HepG2 (cell line): ENCODE results near the gene NAV2. TPM values are rescaled to one million over a fixed set of nuclear protein-coding genes. Genes with fewer than 3 reads are reported as not detected.

Experiments
- ATAC-seq: fragments of 200-7000 bp; cut with Tn5 transposase; 3 replicates; pipeline ENCODE4 v1.9.1; 2020; ENCODE audit warnings: mild to moderate bottlenecking, moderate library complexity
- BruUV-seq: library from RNA; stranded (reverse); fragments of 400-500 nt; replicated peaks from 2 replicates; lab custom pipeline; 2021; lab: Mats Ljungman, UMichigan
- CTCF ChIA-PET: fragments of 300-600 bp; formaldehyde crosslinking; extraction: SDS; loops from one replicate; lab custom pipeline; 2021; ENCODE audit warnings: low total read pairs, inconsistent platforms, low intra/inter-chr PET ratio; lab: Yijun Ruan, JAX
- POLR2A ChIA-PET: fragments of 350-600 bp; sonication (Branson Sonifier 250); formaldehyde crosslinking; loops from one replicate; lab custom pipeline; 2020; ENCODE audit warnings: antibody characterized with exemption, inconsistent platforms; lab: Yijun Ruan, JAX
- DNase-seq: peaks from one replicate; pipeline ENCODE4 v3.0.0-alpha.2; 2015; ENCODE audit warnings: low spot score
- FAIRE-seq: peaks from 3 replicates; lab custom pipeline; 2011; peaks lifted over from hg19 to GRCh38; lab: Jason Lieb, UNC
- H2AFZ ChIP-seq: one replicate; pipeline ENCODE4 v1.6.1; 2011; ENCODE audit warnings: low read length, inconsistent platforms
- H3K27ac ChIP-seq: fragments of 300-600 bp; 3 replicates; pipeline ENCODE4 v1.8.0; 2011; ENCODE audit warnings: mixed run types, mild to moderate bottlenecking, mixed read lengths, low read length, inconsistent platforms; ENCODE audit not compliant: insufficient read depth; ENCODE audit errors: extremely low read length
- H3K27me3 ChIP-seq, 2 experiments: fragments of 200-600 bp in 1 of 2; 2 replicates in 1 of 2; 3 replicates in 1 of 2; pipeline versions ENCODE4 v1.6.0 to v1.8.0; 2011; ENCODE audit warnings: low read length in 2 of 2, mild to moderate bottlenecking in 2 of 2, moderate library complexity in 2 of 2, inconsistent platforms in 1 of 2; ENCODE audit not compliant: insufficient read depth in 2 of 2, control insufficient read depth in 1 of 2
- H3K36me3 ChIP-seq, 2 experiments: fragments of 200-600 bp in 1 of 2; replicated peaks in 1 of 2; 2 replicates in 1 of 2; 3 replicates in 1 of 2; pipeline versions ENCODE4 v1.5.1 to v1.8.0; 2011; ENCODE audit warnings: low read length in 2 of 2, inconsistent platforms in 1 of 2; ENCODE audit not compliant: insufficient read depth in 2 of 2, control insufficient read depth in 1 of 2
- H3K4me1 ChIP-seq: 2 replicates; pipeline ENCODE4 v1.5.1; 2012; ENCODE audit warnings: low read length, inconsistent platforms; ENCODE audit not compliant: insufficient read depth
- H3K4me2 ChIP-seq: 2 replicates; pipeline ENCODE4 v1.6.0; 2011; ENCODE audit warnings: low read depth, low read length, inconsistent platforms
- H3K4me3 ChIP-seq, 3 experiments: fragments of 200-600 bp in 1 of 3; sonication (generic), shearing (Covaris generic) in 1 of 3; replicated peaks in 1 of 3; 2 replicates each; pipeline ENCODE4 v1.5.1; 2011 to 2016; ENCODE audit warnings: low read length in 3 of 3, inconsistent platforms in 2 of 3, low read depth in 2 of 3, mild to moderate bottlenecking in 2 of 3, control low read depth in 1 of 3, mixed read lengths in 1 of 3; ENCODE audit not compliant: insufficient read depth in 1 of 3
- H3K79me2 ChIP-seq: one replicate; pipeline ENCODE4 v1.6.1; 2011; ENCODE audit warnings: low read length, inconsistent platforms; ENCODE audit not compliant: insufficient read depth
- H3K9ac ChIP-seq: 2 replicates; pipeline ENCODE4 v1.6.0; 2011; ENCODE audit warnings: mild to moderate bottlenecking, low read depth, low read length, inconsistent platforms; ENCODE audit not compliant: insufficient read depth
- H3K9me3 ChIP-seq: 2 replicates; pipeline ENCODE4 v1.5.1; 2012; ENCODE audit warnings: mild to moderate bottlenecking, low read length
- H4K20me1 ChIP-seq: 2 replicates; pipeline ENCODE4 v1.6.0; 2011; ENCODE audit warnings: inconsistent platforms, mild to moderate bottlenecking, low read length, moderate library complexity; ENCODE audit not compliant: insufficient read depth
- AGO2 ChIP-seq: fragments of 200-400 bp; formaldehyde crosslinking; optimal IDR thresholded peaks from 2 replicates; pipeline ENCODE3; 2017; ENCODE audit warnings: mild to moderate bottlenecking, low read depth, low read length, moderate library complexity
- ATF7-NPFF ChIP-seq: sonication (generic); formaldehyde crosslinking; IDR thresholded peaks from 2 replicates; pipeline ENCODE4 v1.8.1; 2023; ENCODE audit warnings: mild to moderate bottlenecking, low read depth, missing genetic modification reagents, moderate library complexity
- EP300 ChIP-seq, 3 experiments: sonication (generic) in 1 of 3; formaldehyde crosslinking in 1 of 3; IDR thresholded peaks; 2 replicates each; pipeline versions ENCODE4 v1.5.1 to v1.6.1; 2011 to 2020; ENCODE audit warnings: low read depth in 2 of 3, low read length in 2 of 3, borderline replicate concordance in 1 of 3, improper control_type of control experiment in 1 of 3, mild to moderate bottlenecking in 1 of 3, missing genetic modification reagents in 1 of 3, moderate library complexity in 1 of 3
- FOXM1 ChIP-seq: sonication (generic); formaldehyde crosslinking; IDR thresholded peaks from 2 replicates; pipeline ENCODE4 v1.5.0; 2020; ENCODE audit warnings: missing genetic modification reagents
- GABPA ChIP-seq, 2 experiments: IDR thresholded peaks; 2 replicates each; pipeline ENCODE4 v1.6.1; 2011 to 2016; ENCODE audit warnings: low read depth in 2 of 2, low read length in 1 of 2, missing biosample characterization in 1 of 2, missing genetic modification characterization in 1 of 2
- HDAC2 ChIP-seq: sonication (generic); formaldehyde crosslinking; IDR thresholded peaks from 2 replicates; pipeline ENCODE4 v1.4.0; 2020; ENCODE audit warnings: missing genetic modification reagents
- HNF4G ChIP-seq, 2 experiments: sonication (generic) in 1 of 2; formaldehyde crosslinking in 1 of 2; IDR thresholded peaks; 2 replicates each; pipeline versions ENCODE4 v1.4.0 to v1.6.1; 2011 to 2020; ENCODE audit warnings: borderline replicate concordance in 2 of 2, low read depth in 2 of 2, mild to moderate bottlenecking in 2 of 2, low read length in 1 of 2, missing genetic modification reagents in 1 of 2, moderate library complexity in 1 of 2
- HOXA5 ChIP-seq: sonication (generic); formaldehyde crosslinking; IDR thresholded peaks from 2 replicates; pipeline ENCODE4 v1.4.0; 2020; ENCODE audit warnings: missing genetic modification reagents
- KMT2B ChIP-seq: IDR thresholded peaks from 2 replicates; pipeline ENCODE4 v1.6.1; 2016; ENCODE audit warnings: missing genetic modification reagents, missing compliant biosample characterization
- PRDM15 ChIP-seq: sonication (generic); formaldehyde crosslinking; IDR thresholded peaks from 2 replicates; pipeline ENCODE4 v1.4.0; 2020; ENCODE audit warnings: missing genetic modification reagents
- SAP130 ChIP-seq: IDR thresholded peaks from 2 replicates; pipeline ENCODE4 v1.6.1; 2016; ENCODE audit warnings: low read depth
- SIN3B ChIP-seq: fragments of 150-350 bp; IDR thresholded peaks from 2 replicates; pipeline ENCODE4 v1.6.1; 2014; ENCODE audit warnings: low read length
- TFDP2 ChIP-seq: sonication (generic); formaldehyde crosslinking; IDR thresholded peaks from 2 replicates; pipeline ENCODE4 v1.4.0; 2020; ENCODE audit warnings: missing genetic modification reagents
- ZNF616 ChIP-seq: sonication (generic); formaldehyde crosslinking; IDR thresholded peaks from 2 replicates; pipeline ENCODE4 v1.5.0; 2020; ENCODE audit warnings: low read depth, mild to moderate bottlenecking, missing genetic modification reagents
- ZNF879 ChIP-seq: sonication (generic); formaldehyde crosslinking; IDR thresholded peaks from 2 replicates; pipeline ENCODE4 v1.8.1; 2023; ENCODE audit warnings: missing genetic modification reagents
- WGBS: methylation state at CpG from one replicate; pipeline ENCODE4 v1.1.6; 2017; ENCODE audit warnings: low lambda C conversion rate; 5-methylcytosine and 5-hydroxymethylcytosine counted together
- in situ Hi-C: cut with HindIII; loops from 2 replicates; pipeline ENCODE4 v1.10.0; 2017; ENCODE audit warnings: low pct_unique_long_range_greater_than_20kb; ENCODE audit not compliant: extremely low pct_ligation_motif_present
- intact Hi-C: fragments of 100-400 bp; cut with micrococcal nuclease; formaldehyde crosslinking; loops from one replicate; pipeline ENCODE4 v1.10.0; 2022; ENCODE audit not compliant: unreplicated experiment
- polyA plus RNA-seq, 8 experiments: library from polyadenylated mRNA; depleted of rRNA in 3 of 8; stranded (reverse) in 7 of 8; unstranded in 1 of 8; fragments of >200 nt; fragmentation: Illumina TruSeq in 4 of 8; extraction: Trizol in 4 of 8; gene quantifications; 2 replicates each; pipeline versions ENCODE4 v1.2.1 to v1.2.3, GENCODE V29; 2011 to 2016; ENCODE audit warnings: low read depth in 4 of 8, missing spikeins in 1 of 8, mixed read lengths in 1 of 8; ENCODE audit not compliant: insufficient read depth in 1 of 8
- total RNA-seq, 5 experiments: library from RNA; depleted of rRNA; stranded (reverse); fragments of >200 nt; fragmentation: Illumina TruSeq; extraction: Trizol; gene quantifications; 2 replicates each; pipeline ENCODE4 v1.2.3, GENCODE V29; 2016; ENCODE audit warnings: low read depth in 1 of 5
- TF ChIP-seq, protein P1 (sequence below): sonication (generic); formaldehyde crosslinking; conservative IDR thresholded peaks from 2 replicates; pipeline ENCODE4 v1.8.0; 2022; ENCODE audit warnings: missing genetic modification reagents
- TF ChIP-seq, protein P2 (sequence below): IDR thresholded peaks from 2 replicates; pipeline ENCODE4 v1.6.1; 2012; ENCODE audit warnings: inconsistent platforms

Gene NAV2
- total and polyA plus RNA-seq, 2 of the 13 experiments (the other 11 are each of a cell fraction or from before 2014, with no cell fraction given) = 9.3 to 34.6 TPM

DNA sequence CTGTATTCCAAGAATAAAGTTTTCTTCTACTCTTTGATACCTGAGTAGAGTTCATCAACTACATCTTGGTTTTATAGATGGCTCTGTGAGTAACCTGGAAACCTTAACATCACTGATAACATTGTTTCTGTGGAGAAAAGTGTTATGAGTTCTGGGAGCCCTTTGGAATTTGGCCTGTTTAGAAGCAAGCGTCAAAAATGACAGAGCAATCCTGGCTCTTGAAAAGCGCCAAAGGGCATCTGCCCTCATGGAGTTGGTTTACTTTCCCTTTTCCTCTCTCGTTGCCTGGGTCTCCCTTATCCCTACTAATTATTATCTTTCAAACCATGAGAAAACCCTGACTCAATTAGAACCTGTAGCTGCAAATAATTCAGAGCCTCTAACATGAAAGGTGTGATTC lies 307.6 kb downstream of the NAV2 start:
- WGBS = 4% methylated on average over 3 of the region's 3 CpGs
- BruUV-seq = no TSS peak
- in situ Hi-C loops = no loop called here
- DNase-seq = peak; percentile 65
- Histone ChIP-seq H3K4me3 (peak overlapping the region in 2 of 3 experiments; percentile 37 to 80; a peak in 2 of 6 replicates), H3K27me3 (no peaks in the 10 kb centered on the region; a peak in 1 of 5 replicates), H3K9me3 (no peaks in the 10 kb centered on the region), H3K4me1 (peaks cover 89% of the 10 kb centered on the region), H3K79me2 (peaks cover 43% of the 10 kb centered on the region), H4K20me1 (no peaks in the 10 kb centered on the region), H2AFZ (no peak overlapping the region), H3K36me3 (no peaks in the 10 kb centered on the region), H3K27ac (peak overlapping the region; percentile 76), H3K4me2 (peak overlapping the region; percentile 82), H3K9ac (peak overlapping the region; percentile 33; the same call in 1 of the 2 replicates)
- peak; percentile 64 for FAIRE-seq
- intact Hi-C loops = loop anchor here (5.0 kb wide), 2 partner anchors 67 to 108 kb away; no protein-coding TSS in a partner anchor
- ATAC-seq = peak; percentile 45
- ChIA-PET CTCF (no interaction called here), POLR2A (interaction anchor here (2.8 to 6.9 kb wide), 6 partner anchors 7 to 41 kb away, joined by 8 to 65 read pairs (median 48); no protein-coding TSS in a partner anchor)
- TF ChIP-seq ZNF616 (CRISPR knock-in tag) (no peak), HDAC2 (CRISPR knock-in tag) (peak; percentile 33; the same call in 1 of the 2 replicates), FOXM1 (no peak), KMT2B (CRISPR knock-in tag) (no peak), ZNF879 (CRISPR knock-in tag) (no peak), HOXA5 (CRISPR knock-in tag) (no peak), EP300 (IDR thresholded peaks at IDR 0.05; ENCODE audit: low read depth in 2 of 2, low read length in 2 of 2) (peak in 1 of 2 experiments; percentile 46; a peak in 1 of 4 replicates), EP300 (CRISPR knock-in tag; IDR thresholded peaks at IDR 0.05; ENCODE audit: borderline replicate concordance) (no peak), TFDP2 (CRISPR knock-in tag) (peak; percentile 38; the same call in 1 of the 2 replicates), GABPA (IDR thresholded peaks at IDR 0.05; ENCODE audit: low read depth, low read length) (no peak), GABPA (CRISPR knock-in tag; IDR thresholded peaks at IDR 0.05; ENCODE audit: low read depth) (no peak), SIN3B (peak; percentile 20; the same call in 1 of the 2 replicates), AGO2 (no peak), SAP130 (CRISPR knock-in tag) (0 out of 2 replicates have a peak, but pooled peaks have one; percentile 34), ATF7-NPFF (no peak), PRDM15 (no peak), HNF4G (IDR thresholded peaks at IDR 0.05; ENCODE audit: borderline replicate concordance, low read depth, low read length) (peak; percentile 67; the same call in 1 of the 2 replicates), HNF4G (CRISPR knock-in tag; IDR thresholded peaks at IDR 0.05; ENCODE audit: borderline replicate concordance, low read depth) (no peak)
- TF ChIP-seq, protein P1, sequence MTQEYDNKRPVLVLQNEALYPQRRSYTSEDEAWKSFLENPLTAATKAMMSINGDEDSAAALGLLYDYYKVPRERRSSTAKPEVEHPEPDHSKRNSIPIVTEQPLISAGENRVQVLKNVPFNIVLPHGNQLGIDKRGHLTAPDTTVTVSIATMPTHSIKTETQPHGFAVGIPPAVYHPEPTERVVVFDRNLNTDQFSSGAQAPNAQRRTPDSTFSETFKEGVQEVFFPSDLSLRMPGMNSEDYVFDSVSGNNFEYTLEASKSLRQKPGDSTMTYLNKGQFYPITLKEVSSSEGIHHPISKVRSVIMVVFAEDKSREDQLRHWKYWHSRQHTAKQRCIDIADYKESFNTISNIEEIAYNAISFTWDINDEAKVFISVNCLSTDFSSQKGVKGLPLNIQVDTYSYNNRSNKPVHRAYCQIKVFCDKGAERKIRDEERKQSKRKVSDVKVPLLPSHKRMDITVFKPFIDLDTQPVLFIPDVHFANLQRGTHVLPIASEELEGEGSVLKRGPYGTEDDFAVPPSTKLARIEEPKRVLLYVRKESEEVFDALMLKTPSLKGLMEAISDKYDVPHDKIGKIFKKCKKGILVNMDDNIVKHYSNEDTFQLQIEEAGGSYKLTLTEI (CRISPR knock-in tag) = no peak
- TF ChIP-seq, protein P2, sequence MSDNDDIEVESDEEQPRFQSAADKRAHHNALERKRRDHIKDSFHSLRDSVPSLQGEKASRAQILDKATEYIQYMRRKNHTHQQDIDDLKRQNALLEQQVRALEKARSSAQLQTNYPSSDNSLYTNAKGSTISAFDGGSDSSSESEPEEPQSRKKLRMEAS = peak; percentile 40; the same call in 1 of the 2 replicates
